Heart left ventricle (tissue), 13 donors: ENCODE data around the gene LRMDA.

ENCODE experiments used
- CTCF ChIP-seq, 12 donors: fragments of 200-600 bp; sonication (generic) in 4 of 12; IDR thresholded peaks; one replicate each; pipeline versions ENCODE4 v1.5.0 to v1.8.0; 2018 to 2022; ENCODE audit warnings: antibody characterized with exemption in 12 of 12, mild to moderate bottlenecking in 5 of 12
- POLR2A ChIP-seq, 2 donors: fragments of 450-650 bp; IDR thresholded peaks; one replicate each; pipeline ENCODE4 v1.6.1; 2017; ENCODE audit warnings: antibody characterized with exemption in 2 of 2, mild to moderate bottlenecking in 2 of 2, moderate library complexity in 2 of 2
- donor health status: ischemic (EF 13 %, LVEDD 7.1; RV severe dilation, severe dysfunction).
- donor health status: DM: no; HTN: yes; CAD: no.
- donor health status: DM: no; HTN: no; CAD: no.
- donor health status: ischemic (EF 25% LVEDD 6.9; RV normal size, moderate dysfunction).
- donor health status: ischemic (EF 25% LVEDD 5.7; RV mildly dilated, moderate dysfunction).
- donor health status: ischemic (EF 35%, LVEDD 5.7; RV mildly dilated, moderate dysfunction).
- donor health status: nonischemic (EF 11% LVEDD 7.7; RV severe dilation, severe dysfunction).
- donor health status: DM: yes; HTN: yes; CAD: no.
- donor health status: PGD.
- donor health status: ischemic (EF 29% LVEDD 5.4; RV normal size, mild dysfunction).
- donor health status: nonischemic (EF 23%, LVEDD 6.1; RV moderate dilation, normal function).

- TF ChIP-seq CTCF (IDR thresholded peaks at IDR 0.05): no peak
- TF ChIP-seq POLR2A (IDR thresholded peaks at IDR 0.05): no peak
Measured at GRCh38 chr10:75449382-75450074, 18.1 kb downstream of the LRMDA start.
